ENCODE results near the gene C16orf46. TPM values are rescaled to one million over a fixed set of nuclear protein-coding genes. Genes with fewer than 3 reads are reported as not detected.
"Not testable (repeated sequence)": the region's sequence is repeated elsewhere in the genome, so short reads cannot be mapped to it uniquely, and the experiment has no call there.

C16orf46 gene
- total and polyA plus RNA-seq, 9 of the 15 experiments (the other 6 are each of a cell fraction or from before 2014, with no cell fraction given) = 0.10 to 0.98 (median 0.41) TPM; not detected in 1

- Histone ChIP-seq H3K36me3 (ENCODE audit: control insufficient read depth, insufficient read depth, low read length) (no peaks in the 10 kb centered on the region), H3K4me3 (no peak overlapping the region), H2AFZ (ENCODE audit: low read depth, low read length) (no peak overlapping the region), H3K79me2 (ENCODE audit: control insufficient read depth, insufficient read depth, low read length) (no peaks in the 10 kb centered on the region), H3K9me3 (replicated peaks; ENCODE audit: control insufficient read depth, insufficient read depth, low read depth, low read length) (no peaks in the 10 kb centered on the region), H3K4me1 (replicated peaks in 1 of 2; ENCODE audit: control insufficient read depth in 2 of 2, insufficient read depth in 2 of 2, low read length in 2 of 2) (peaks cover 0 to 3% of the 10 kb centered on the region in 2 experiments; a peak in 3 of 5 replicates), H3K4me2 (ENCODE audit: insufficient read depth, low read length) (no peak overlapping the region), H3K9ac (ENCODE audit: insufficient read depth in 1 of 2, low read depth in 2 of 2, low read length in 2 of 2) (no peak overlapping the region), H3K27me3 (ENCODE audit: control insufficient read depth in 2 of 2, insufficient read depth in 2 of 2, low read length in 2 of 2) (peaks cover 56 to 91% of the 10 kb centered on the region in 2 experiments), H3K27ac (ENCODE audit: extremely low read depth, low read depth, low read length) (no peak overlapping the region), H4K20me1 (replicated peaks; ENCODE audit: control insufficient read depth, insufficient read depth, low read length) (peaks cover 3% of the 10 kb centered on the region; the same call in 1 of the 2 replicates), H3K9me1 (ENCODE audit: control insufficient read depth, insufficient read depth, low read length) (no peaks in the 10 kb centered on the region)
- ChIA-PET POLR2A (interaction anchor here (1.4 kb wide), 1 partner anchor 29 kb away, joined by 5 read pairs; no protein-coding TSS in a partner anchor), CTCF (ENCODE audit: low intra/inter-chr PET ratio) (no interaction called here)
- no peak for FAIRE-seq
- no peak for DNase-seq (ENCODE audit: extremely low read depth in 1 of 4, low spot score in 3 of 4)
- 0% methylated on average over 4 of the region's 4 CpGs for WGBS (ENCODE audit: insufficient coverage, low coverage, missing lambda C conversion rate)
- in situ Hi-C loops (cut with MboI) = no loop called here
- ATAC-seq = no peak
- no TSS peak for BruUV-seq (replicated peaks)
- TF ChIP-seq KDM1A (IDR thresholded peaks at IDR 0.05) = peak; percentile 31 to 35; a peak in 2 of 4 replicates
- TF ChIP-seq RAD21 (CRISPR knock-in tag; conservative IDR thresholded peaks at IDR 0.05 in 1 of 2, IDR thresholded peaks at IDR 0.05 in 1 of 2) = no peak
- intact Hi-C loops (cut with micrococcal nuclease) = no loop called here
Measured at GRCh38 chr16:81112453-81112852, 35.4 kb upstream of the C16orf46 start.

DNA sequence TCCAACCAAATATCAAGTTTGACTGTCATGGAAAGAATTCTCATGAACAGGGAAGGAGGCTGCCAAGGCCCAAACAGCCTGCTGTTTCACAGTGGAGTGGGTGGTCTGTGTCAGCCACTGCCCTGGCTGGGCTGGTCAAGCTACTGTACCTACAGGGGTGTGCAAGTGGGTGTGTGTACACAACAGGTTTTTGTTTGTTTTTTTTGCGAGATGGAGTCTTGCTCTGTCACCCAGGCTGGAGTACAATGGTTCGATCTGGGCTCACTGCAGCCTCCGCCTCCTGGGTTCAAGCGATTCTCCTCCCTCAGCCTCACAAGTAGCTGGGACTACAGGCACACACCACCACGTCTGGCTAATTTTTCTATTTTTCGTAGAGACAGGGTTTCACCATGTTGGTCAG, 32.2 kb upstream of the C16orf46 start:
- in situ Hi-C loops (cut with MboI); FAIRE-seq; BruUV-seq (replicated peaks); intact Hi-C loops (cut with micrococcal nuclease); H2AFZ ChIP-seq (ENCODE audit: low read depth, low read length); H3K4me1 ChIP-seq (replicated peaks in 1 of 2; ENCODE audit: control insufficient read depth in 2 of 2, insufficient read depth in 2 of 2, low read length in 2 of 2); ATAC-seq; H3K79me2 ChIP-seq (ENCODE audit: control insufficient read depth, insufficient read depth, low read length); H3K4me2 ChIP-seq (ENCODE audit: insufficient read depth, low read length); H3K9ac ChIP-seq (ENCODE audit: insufficient read depth in 1 of 2, low read depth in 2 of 2, low read length in 2 of 2); H3K36me3 ChIP-seq (ENCODE audit: control insufficient read depth, insufficient read depth, low read length); H3K9me3 ChIP-seq (replicated peaks; ENCODE audit: control insufficient read depth, insufficient read depth, low read depth, low read length); CTCF ChIA-PET (ENCODE audit: low intra/inter-chr PET ratio); H3K4me3 ChIP-seq; H4K20me1 ChIP-seq (replicated peaks; ENCODE audit: control insufficient read depth, insufficient read depth, low read length); DNase-seq (ENCODE audit: extremely low read depth in 1 of 4, low spot score in 3 of 4); H3K27ac ChIP-seq (ENCODE audit: extremely low read depth, low read depth, low read length); H3K9me1 ChIP-seq (ENCODE audit: control insufficient read depth, insufficient read depth, low read length): not testable (repeated sequence)
- TF ChIP-seq STAG1 (CRISPR knock-in tag; IDR thresholded peaks at IDR 0.05; ENCODE audit: borderline replicate concordance) = 0 out of 2 replicates have a peak, but pooled peaks have one; percentile 5
- H3K27me3 ChIP-seq (ENCODE audit: control insufficient read depth in 2 of 2, insufficient read depth in 2 of 2, low read length in 2 of 2) = peaks cover 43 to 64% of the 10 kb centered on the region in 2 experiments
- WGBS (ENCODE audit: insufficient coverage, low coverage, missing lambda C conversion rate) = 6% methylated on average over 6 of the region's 6 CpGs
- POLR2A ChIA-PET = interaction anchor here (0.5 to 0.7 kb wide), 3 partner anchors 9 to 202 kb away, joined by 3 read pairs; no protein-coding TSS in a partner anchor
